Activated naive CD4-positive, alpha-beta T cell treated with anti-CD3 and anti-CD28 coated beads for 36 hours (primary cell): Measurements from ENCODE around the gene RABAC1. TPM values are rescaled to one million over a fixed set of nuclear protein-coding genes. Genes with fewer than 3 reads are reported as not detected.

Experiments used
- CTCF ChIA-PET: fragments of 350-600 bp; sonication (Branson Sonifier 250); formaldehyde crosslinking; loops from one replicate; lab custom pipeline; 2021; ENCODE audit warnings: antibody characterized with exemption; lab: Charles Lee
- DNase-seq: peaks from one replicate; pipeline ENCODE4 v3.0.0-alpha.2; 2020
- H3K27ac Mint-ChIP-seq: one replicate; pipeline ENCODE4 v1.8.0; 2021; ENCODE audit warnings: mild to moderate bottlenecking, mixed read lengths
- H3K27me3 Mint-ChIP-seq: one replicate; pipeline ENCODE4 v1.8.0; 2021; ENCODE audit warnings: low read depth, mixed read lengths
- H3K36me3 Mint-ChIP-seq: one replicate; pipeline ENCODE4 v1.8.0; 2021; ENCODE audit warnings: low read depth, mixed read lengths
- H3K4me1 Mint-ChIP-seq: one replicate; pipeline ENCODE4 v1.8.0; 2021; ENCODE audit warnings: low read depth, mixed read lengths
- H3K4me3 Mint-ChIP-seq: one replicate; pipeline ENCODE4 v1.8.0; 2021; ENCODE audit warnings: mild to moderate bottlenecking, moderate library complexity, mixed read lengths
- H3K9me3 Mint-ChIP-seq: one replicate; pipeline ENCODE4 v1.8.0; 2021; ENCODE audit warnings: mixed read lengths
- intact Hi-C: fragments of 100-400 bp; cut with micrococcal nuclease; formaldehyde crosslinking; loops from one replicate; pipeline ENCODE4 v1.15.1; 2023
- total RNA-seq, 2 experiments: library from RNA; stranded (reverse); gene quantifications; one replicate each; pipeline ENCODE4 v1.2.3, GENCODE V29; 2021

Gene RABAC1
- total RNA-seq, 2 experiments from 2014 or later = 32.8 TPM

DNA sequence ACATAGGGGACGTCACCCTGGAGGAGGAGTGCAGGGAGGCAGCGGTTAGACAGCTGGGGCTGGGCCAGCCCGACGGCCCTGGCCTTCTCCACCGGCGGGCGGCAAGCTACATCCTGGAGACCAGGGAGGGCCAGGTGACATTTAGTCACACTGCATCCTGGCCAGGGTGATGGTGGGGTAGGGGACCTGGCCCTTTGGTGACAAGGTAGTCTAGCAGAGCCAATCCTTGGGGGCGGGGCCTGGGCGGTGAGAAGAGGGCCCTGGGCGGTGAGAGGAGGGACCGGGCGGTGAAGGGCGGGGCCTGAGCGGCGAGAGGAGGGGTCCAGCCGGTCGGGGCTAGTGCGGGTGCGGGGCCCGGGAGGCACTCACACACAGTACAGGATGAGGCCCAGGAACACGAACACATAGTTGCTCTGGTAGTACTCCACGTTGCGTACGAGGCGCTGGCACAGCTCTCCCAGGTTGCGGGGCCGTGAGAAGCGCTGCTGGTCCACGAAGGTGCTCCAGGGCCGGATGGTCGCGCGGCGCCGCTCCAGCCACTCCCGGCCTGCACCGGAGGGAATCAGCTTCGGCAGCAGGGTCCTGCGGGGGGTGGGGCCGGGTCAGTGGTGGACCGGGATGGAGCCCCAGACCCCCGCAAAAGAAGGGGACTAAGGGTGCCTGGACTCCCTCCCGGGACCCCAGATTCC is 610 bp downstream of the RABAC1 start:
- H3K4me1 Mint-ChIP-seq = peaks cover 13% of the 10 kb centered on the region
- peak overlapping the region; percentile 95 for H3K4me3 Mint-ChIP-seq
- CTCF ChIA-PET = interaction anchor here (0.8 to 3.0 kb wide), 7 partner anchors 13 to 99 kb away, joined by 3 to 21 read pairs (median 4); partner anchors contain the start of gene RPS19

DNA sequence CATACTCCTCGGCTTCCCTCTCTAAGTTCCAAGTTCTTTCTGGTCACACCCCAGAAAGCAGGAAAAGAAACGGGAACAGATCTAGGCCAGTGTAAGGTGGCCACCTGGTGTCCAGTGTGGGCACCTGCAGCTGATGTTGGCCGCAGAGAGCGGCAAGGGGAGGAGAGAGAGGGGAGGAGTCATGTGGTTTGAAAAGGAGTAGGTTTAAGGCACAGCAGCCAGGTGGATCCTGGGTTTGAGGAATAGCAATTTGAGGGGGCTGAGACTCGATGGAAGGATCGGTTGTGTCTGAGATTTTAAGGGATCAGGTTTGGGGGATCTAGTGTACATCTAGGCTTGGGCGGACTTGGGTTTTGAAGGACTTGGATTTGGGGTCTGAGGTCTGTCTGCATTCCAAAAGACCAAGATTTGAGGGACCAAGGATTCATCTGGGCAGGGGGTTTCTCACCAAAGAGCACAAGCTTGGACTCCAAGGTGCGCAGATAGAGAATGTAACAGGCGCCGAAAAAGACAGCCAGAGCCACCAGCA is 1.2 kb downstream of the RABAC1 start:
- H3K27me3 Mint-ChIP-seq = no peaks in the 10 kb centered on the region
- peak overlapping the region; percentile 95 for H3K4me3 Mint-ChIP-seq
- H3K4me1 Mint-ChIP-seq = peaks cover 13% of the 10 kb centered on the region
- H3K9me3 Mint-ChIP-seq = no peaks in the 10 kb centered on the region
- peak overlapping the region; percentile 65 for H3K27ac Mint-ChIP-seq
- intact Hi-C loops = loop anchor here (1.0 to 5.0 kb wide), 2 partner anchors 99 to 259 kb away; partner anchors contain the start of gene DEDD2
- peak; percentile 57 for DNase-seq
- H3K36me3 Mint-ChIP-seq = no peaks in the 10 kb centered on the region
- CTCF ChIA-PET = interaction anchor here (0.8 to 3.0 kb wide), 5 partner anchors 13 to 86 kb away, joined by 3 to 21 read pairs (median 4); no protein-coding TSS in a partner anchor

More for the DNA sequence above, 610 bp downstream of the RABAC1 start:
- Mint-ChIP-seq H3K9me3 (no peaks in the 10 kb centered on the region), H3K36me3 (no peaks in the 10 kb centered on the region), H3K27ac (peak overlapping the region; percentile 59), H3K27me3 (no peaks in the 10 kb centered on the region)
- intact Hi-C loops = loop anchor here (1.0 to 5.0 kb wide), 5 partner anchors 13 to 284 kb away; partner anchors contain the start of genes DEDD2 and GSK3A
- peak; percentile 92 for DNase-seq

DNA sequence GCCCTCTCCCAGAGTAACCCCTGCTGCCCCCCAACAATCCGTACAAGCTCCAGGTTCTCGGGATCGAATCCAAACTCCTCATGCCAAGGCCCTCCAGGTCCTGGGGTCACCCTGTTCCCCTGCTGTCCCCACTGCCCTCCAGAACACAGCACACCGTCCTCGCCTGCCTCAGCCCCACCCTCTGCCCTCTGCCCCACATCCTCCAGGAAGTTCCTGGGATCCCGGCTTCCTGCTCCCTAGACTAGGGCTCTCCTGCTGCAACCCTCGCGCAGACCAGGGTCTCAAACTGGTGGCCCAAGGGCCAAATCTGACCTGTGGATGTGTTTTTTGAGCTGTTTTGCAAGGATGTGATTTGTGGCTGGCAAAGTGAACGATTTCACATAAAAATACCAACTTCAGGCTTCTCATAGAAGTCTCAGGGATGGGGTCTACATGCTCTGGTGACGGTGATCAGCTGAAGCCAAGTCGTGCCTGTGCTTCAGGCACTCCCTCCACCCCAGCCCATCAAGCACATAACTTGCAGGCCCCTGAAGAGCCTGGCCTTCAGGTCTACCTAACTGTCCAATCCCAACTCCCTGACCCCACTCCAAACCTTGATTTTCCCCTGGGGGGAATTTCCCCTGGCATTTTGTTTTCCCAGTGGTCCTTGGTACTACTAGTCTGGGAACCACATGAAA is 1.8 kb downstream of the RABAC1 start:
- Mint-ChIP-seq H3K27me3 (no peaks in the 10 kb centered on the region), H3K9me3 (no peaks in the 10 kb centered on the region), H3K4me1 (peaks cover 13% of the 10 kb centered on the region), H3K4me3 (no peak overlapping the region), H3K27ac (peak overlapping the region; percentile 65), H3K36me3 (no peaks in the 10 kb centered on the region)
- CTCF ChIA-PET = interaction anchor here (0.6 to 3.0 kb wide), 6 partner anchors 12 to 85 kb away, joined by 3 to 21 read pairs (median 4); no protein-coding TSS in a partner anchor
- DNase-seq = no peak
- intact Hi-C loops = loop anchor here (5.0 kb wide), 1 partner anchor 260 kb away; the partner anchor contains the start of gene DEDD2

DNA sequence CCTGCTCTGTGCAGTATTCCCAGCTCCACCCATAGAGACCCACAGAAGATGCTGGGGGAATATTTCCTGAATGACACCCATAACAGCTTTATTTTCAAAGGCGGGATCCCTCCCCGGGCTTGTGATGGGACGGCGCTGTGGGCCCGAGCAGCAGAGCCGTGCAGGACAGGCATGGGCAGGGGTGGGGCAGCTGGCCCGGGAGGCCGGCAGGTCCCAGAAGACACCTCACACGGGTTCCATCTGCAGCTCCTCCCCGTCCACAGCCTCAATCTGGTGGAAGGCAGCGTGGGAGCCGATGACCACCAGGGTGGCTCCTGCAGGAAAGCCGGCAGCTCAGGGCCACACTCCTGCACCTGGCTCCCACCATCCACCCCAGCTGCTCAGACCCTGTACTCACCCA is 2.5 kb downstream of the RABAC1 start:
- Mint-ChIP-seq H3K27me3 (no peaks in the 10 kb centered on the region), H3K27ac (no peak overlapping the region), H3K4me1 (peaks cover 16% of the 10 kb centered on the region), H3K36me3 (no peaks in the 10 kb centered on the region), H3K9me3 (no peaks in the 10 kb centered on the region), H3K4me3 (no peak overlapping the region)
- intact Hi-C loops = loop anchor here (5.0 kb wide), 1 partner anchor 261 kb away; the partner anchor contains the start of gene DEDD2
- DNase-seq = no peak
- CTCF ChIA-PET = interaction anchor here (0.6 to 3.0 kb wide), 6 partner anchors 11 to 85 kb away, joined by 3 to 21 read pairs (median 4); no protein-coding TSS in a partner anchor

DNA sequence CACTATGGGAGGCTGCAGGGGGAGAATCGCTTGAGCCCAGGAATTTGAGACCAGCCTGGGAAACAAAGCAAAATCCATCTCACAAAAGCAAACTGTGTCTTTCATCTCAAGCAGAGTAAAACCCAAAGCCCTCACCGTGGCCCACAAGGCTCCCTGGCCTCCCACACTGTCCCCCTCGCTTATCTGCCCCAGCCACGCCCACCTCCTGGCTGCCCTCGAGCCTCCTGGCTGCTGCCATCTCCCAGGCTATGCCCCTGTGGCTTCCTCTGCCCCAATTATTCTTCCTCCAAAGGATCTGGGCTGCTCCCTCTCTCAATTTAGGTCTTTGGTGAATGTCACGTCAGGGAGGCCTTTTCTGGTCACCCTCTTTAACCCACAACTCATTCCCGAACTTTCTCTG is 3.6 kb downstream of the RABAC1 start:
- Mint-ChIP-seq H3K4me3 (no peak overlapping the region), H3K4me1 (peaks cover 20% of the 10 kb centered on the region), H3K36me3 (no peaks in the 10 kb centered on the region), H3K27ac (no peak overlapping the region), H3K9me3 (no peaks in the 10 kb centered on the region), H3K27me3 (no peaks in the 10 kb centered on the region)
- intact Hi-C loops = loop anchor here (5.0 kb wide), 1 partner anchor 262 kb away; the partner anchor contains the start of gene DEDD2
- DNase-seq = no peak
- CTCF ChIA-PET = interaction anchor here (3.0 kb wide), 1 partner anchor 83 kb away, joined by 21 read pairs; no protein-coding TSS in a partner anchor

DNA sequence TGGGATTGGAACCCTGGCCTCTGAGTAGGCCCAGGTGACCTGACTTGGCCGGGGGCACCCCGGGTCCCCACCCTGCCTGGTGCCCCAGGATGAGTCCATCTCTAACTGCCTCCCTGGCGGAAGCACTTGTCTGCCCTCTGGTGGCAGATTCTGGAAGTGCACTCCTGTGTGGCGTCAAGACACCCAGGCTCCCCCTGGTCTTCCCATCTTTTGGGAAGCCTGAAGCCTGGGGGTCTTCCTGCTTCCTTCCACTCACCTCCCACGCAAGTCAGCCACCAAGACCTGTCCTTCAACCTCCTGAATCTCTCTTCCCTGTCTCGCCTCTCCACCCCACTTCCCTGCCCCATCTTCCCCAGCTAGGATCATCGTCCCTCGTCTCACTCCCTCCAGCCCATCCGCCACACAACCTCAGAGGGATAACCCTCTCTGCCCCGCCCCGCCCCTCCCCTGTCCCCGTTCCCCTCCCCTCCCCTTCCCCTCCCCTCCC is 7.4 kb downstream of the RABAC1 start:
- H3K36me3 Mint-ChIP-seq = no peaks in the 10 kb centered on the region
- no peaks in the 10 kb centered on the region for H3K9me3 Mint-ChIP-seq
- peak overlapping the region; percentile 63 for H3K27ac Mint-ChIP-seq
- no peaks in the 10 kb centered on the region for H3K27me3 Mint-ChIP-seq
- CTCF ChIA-PET = interaction anchor here (0.6 to 4.4 kb wide), 9 partner anchors 20 to 100 kb away, joined by 3 to 44 read pairs (median 4); partner anchors contain the start of genes CD79A and RPS19
- H3K4me1 Mint-ChIP-seq = peaks cover 14% of the 10 kb centered on the region
- intact Hi-C loops = loop anchor here (1.0 to 2.0 kb wide), 4 partner anchors 17 to 157 kb away; no protein-coding TSS in a partner anchor
- H3K4me3 Mint-ChIP-seq = no peak overlapping the region
- DNase-seq = peak; percentile 95

DNA sequence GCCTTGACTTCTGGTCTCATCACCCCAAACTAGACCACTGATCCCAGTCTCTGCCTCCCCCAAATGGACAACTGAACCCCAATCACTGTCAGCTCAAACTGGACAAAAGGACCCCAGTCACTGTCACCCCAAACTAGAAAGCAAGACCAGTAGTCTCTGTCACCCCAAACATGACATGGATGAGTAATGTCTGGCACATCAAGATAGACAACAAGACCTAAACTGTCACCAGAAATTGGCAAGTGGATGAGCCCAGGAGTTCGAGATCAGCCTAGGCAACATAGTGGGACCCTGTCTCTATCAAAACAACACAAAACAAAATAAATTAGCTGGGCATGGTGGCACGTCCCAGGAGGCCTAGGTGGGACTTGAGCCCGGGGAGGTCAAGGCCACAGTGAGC is 12.0 kb downstream of the RABAC1 start:
- Mint-ChIP-seq H3K27ac (peak overlapping the region; percentile 74), H3K4me3 (no peak overlapping the region), H3K36me3 (no peaks in the 10 kb centered on the region), H3K4me1 (peaks cover 40% of the 10 kb centered on the region), H3K27me3 (no peaks in the 10 kb centered on the region), H3K9me3 (no peaks in the 10 kb centered on the region)
- CTCF ChIA-PET = interaction anchor here (1.3 to 6.1 kb wide), 5 partner anchors 16 to 88 kb away, joined by 3 to 51 read pairs (median 4); partner anchors contain the start of gene RPS19
- intact Hi-C loops = no loop called here
- DNase-seq = no peak

DNA sequence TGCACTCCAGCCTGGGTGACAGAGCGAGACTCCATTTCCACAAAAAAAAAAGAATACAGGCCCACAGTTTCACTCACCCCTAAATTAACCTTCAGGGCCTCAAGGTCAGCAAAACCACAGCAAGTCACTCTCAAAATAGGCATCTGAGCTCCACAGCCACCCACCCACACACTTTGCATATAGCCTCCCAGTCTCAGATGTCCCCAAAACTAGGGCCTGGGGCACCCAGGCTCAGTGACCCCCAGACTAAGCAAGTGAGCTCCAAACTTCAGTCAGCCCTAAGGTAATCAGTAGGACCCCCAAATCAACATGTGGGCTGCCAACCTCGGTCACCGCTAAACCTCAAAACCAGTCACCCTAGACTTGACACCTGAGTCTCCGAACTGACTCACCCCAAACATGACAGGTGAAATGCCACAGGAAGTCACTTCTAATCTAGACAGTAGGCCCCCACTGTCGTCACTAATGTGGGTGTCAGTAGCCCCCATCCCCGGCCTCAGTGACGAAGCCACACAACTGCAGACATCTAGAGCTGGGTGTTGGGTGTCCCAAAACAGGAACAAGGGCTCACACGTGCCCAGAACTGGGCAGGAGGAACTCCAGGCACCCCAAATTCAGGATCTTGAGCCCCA is 13.9 kb downstream of the RABAC1 start:
- H3K4me1 Mint-ChIP-seq = peaks cover 42% of the 10 kb centered on the region
- H3K27ac Mint-ChIP-seq = peak overlapping the region; percentile 93
- peak; percentile 98 for DNase-seq
- intact Hi-C loops = loop anchor here (1.0 to 2.0 kb wide), 6 partner anchors 14 to 86 kb away; partner anchors contain the start of genes ERFL and RABAC1
- CTCF ChIA-PET = interaction anchor here (0.5 to 6.1 kb wide), 15 partner anchors 9 to 801 kb away, joined by 3 to 51 read pairs (median 5); partner anchors contain the start of genes CD79A and RABAC1
- no peaks in the 10 kb centered on the region for H3K27me3 Mint-ChIP-seq
- no peaks in the 10 kb centered on the region for H3K36me3 Mint-ChIP-seq
- no peaks in the 10 kb centered on the region for H3K9me3 Mint-ChIP-seq
- H3K4me3 Mint-ChIP-seq = peak overlapping the region; percentile 48

DNA sequence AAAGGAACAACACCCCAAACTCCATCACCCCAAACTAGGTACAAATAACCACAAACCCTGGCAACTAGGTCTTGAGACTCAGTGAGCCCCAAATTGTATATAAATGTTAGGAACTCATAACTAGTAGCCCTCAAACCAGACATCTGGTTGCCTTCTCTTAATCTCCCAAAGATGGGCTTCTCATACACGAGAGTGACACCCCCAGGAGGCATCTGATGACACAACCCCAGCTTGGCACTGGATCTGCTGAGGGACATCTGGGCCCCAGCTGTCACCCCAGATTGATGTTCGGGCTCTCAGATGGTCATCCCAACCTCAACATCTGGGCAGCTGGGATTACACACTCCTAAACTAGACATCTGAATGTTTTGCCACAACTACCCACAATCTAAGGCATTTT is 14.8 kb downstream of the RABAC1 start:
- DNase-seq = no peak
- Mint-ChIP-seq H3K27ac (no peak overlapping the region), H3K36me3 (no peaks in the 10 kb centered on the region), H3K4me1 (peaks cover 44% of the 10 kb centered on the region), H3K4me3 (no peak overlapping the region), H3K9me3 (no peaks in the 10 kb centered on the region), H3K27me3 (no peaks in the 10 kb centered on the region)
- intact Hi-C loops = loop anchor here (2.0 kb wide), 1 partner anchor 16 kb away; the partner anchor contains the start of gene ERFL
- CTCF ChIA-PET = interaction anchor here (1.1 to 6.1 kb wide), 7 partner anchors 8 to 151 kb away, joined by 4 to 51 read pairs (median 5); no protein-coding TSS in a partner anchor

DNA sequence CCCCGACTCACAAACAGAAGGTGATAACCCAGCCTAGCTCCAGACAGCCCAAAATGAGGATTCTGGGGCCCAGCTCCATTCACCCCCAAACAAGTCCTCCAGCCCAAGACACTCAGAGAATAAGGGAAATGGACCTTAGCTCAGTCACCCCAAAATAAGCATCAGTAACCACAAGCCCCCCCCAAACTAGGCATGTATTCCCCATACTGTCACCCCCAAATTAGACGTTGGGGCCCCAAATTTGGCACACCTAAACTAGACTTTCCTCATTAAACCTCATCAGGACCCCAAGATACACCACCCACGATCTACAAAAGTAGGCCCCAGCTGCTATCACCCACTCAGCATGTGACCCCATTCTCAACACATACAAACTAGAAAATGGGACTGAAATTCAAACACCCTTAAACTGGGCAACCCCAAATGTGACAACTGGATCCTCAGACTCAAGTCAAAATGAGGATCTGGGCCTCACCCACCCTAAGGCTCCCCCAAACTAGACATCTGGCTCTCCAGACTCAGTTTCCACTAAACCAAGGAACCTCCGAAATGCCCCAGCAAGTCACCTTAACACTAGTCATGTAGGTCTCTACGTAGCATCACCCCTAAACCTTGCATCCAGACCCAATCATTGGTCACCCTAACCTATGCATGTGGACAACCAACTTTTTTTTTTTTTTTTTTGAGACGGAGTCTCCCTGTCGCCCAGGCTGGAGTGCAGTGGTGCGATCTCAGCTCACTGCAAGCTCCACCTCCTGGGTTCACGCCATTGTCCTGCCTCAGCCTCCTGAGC is 17.5 kb downstream of the RABAC1 start:
- Mint-ChIP-seq H3K36me3 (no peaks in the 10 kb centered on the region), H3K4me1 (peaks cover 41% of the 10 kb centered on the region), H3K9me3 (no peaks in the 10 kb centered on the region), H3K4me3 (peak overlapping the region; percentile 44), H3K27ac (peak overlapping the region; percentile 51), H3K27me3 (no peaks in the 10 kb centered on the region)
- intact Hi-C loops = no loop called here
- DNase-seq = no peak
- CTCF ChIA-PET = interaction anchor here (1.2 to 1.6 kb wide), 3 partner anchors 9 to 69 kb away, joined by 3 to 4 read pairs (median 3); no protein-coding TSS in a partner anchor
